Dermis microvascular lymphatic vessel endothelial cell (primary cell): Measurements from ENCODE around the gene MIEF1. TPM values are rescaled to one million over a fixed set of nuclear protein-coding genes. Genes with fewer than 3 reads are reported as not detected.
A peak's percentile ranks its signal among the peaks of the same experiment; 100 is the strongest.

Experiments used
- DNase-seq, 2 donors: peaks; one replicate each; pipeline versions ENCODE4 v3.0.0 to v3.0.0-alpha.2; 2010; ENCODE audit warnings: low read depth in 2 of 2
- total RNA-seq: library from RNA; depleted of rRNA; stranded (reverse); fragments of >200 nt; gene quantifications from 2 replicates; pipeline ENCODE4 v1.2.1, GENCODE V29; 2014

MIEF1 gene
- total RNA-seq, 1 donor from 2014 or later = 11.8 TPM

DNA sequence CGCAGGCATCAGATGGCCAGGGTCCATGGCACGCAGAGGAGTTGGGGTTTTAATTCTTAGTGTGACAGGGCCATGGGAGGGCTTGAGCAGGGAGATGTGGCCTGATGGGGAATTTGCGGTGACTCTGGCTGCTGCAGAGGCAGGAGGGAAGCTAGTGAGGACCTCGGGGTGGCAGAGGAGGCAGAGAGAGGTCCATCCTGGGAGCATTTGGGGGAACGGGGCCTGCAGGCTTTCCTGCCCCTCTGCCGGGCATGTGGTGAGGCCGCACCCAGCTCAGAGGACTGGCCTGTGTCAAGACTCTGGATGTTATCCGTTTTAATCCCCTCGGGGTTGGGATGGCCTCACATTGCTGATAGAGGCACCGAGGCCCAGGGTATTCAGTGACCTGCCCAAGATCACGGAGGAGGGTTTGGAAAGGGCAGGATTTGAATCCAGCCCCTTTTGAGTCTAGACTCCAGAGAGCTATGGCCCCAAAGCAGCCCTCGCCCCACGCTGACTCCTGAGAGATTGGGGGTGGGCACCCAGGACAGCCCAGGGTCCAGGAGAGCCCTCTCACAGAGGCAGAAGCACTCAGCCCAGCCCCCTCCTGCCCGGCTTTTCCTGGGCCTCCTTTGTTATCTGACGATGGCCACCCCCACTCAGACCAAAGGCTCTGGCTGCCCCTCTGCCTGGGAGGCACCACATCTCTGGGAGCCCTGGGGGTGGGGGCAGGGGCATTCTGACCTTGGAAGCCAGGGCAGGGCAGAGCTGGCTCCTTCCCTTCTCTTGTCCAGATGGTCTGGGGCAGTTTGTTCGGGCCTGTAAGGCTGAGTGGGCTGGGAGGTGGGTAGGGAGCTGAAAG lies 31.4 kb upstream of the MIEF1 start:
- no peak for DNase-seq

DNA sequence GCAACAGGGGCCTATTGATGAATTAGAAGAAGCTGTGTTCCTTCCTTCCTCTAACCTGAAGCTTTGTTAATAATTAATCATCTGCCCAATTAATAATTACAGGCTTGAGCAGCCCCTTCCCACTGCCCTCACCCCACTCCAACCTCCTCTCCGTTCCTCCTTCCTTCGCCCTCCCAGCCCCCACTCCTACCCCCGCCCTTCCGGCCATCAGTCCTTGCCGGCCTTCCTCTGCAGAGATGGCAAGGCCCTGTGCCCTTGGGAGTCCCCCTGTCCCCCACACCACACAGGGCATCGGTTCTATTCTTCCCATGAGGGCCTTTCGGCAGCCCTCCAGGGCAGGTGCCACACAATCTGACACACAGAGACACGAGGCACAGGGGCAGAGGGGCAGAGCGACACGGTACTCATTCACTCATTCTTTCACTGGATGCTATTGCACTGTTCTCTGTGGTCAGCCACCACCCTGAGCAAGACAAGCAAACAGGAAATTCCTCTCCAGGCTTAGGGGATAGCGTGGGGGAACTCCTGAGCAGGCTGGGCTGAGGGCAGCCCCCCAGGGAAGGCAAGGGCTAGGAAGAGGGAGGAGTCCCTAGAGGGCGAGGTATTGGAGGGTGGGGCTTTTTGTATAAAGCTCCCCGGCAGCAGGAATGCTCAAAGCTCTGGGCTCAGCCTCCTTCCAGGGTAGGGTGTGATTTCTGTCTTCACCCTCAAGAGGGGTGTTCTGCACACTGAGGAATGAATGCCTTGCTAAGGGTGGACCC lies 30.5 kb upstream of the MIEF1 start:
- peak in 1 of 2 donors; percentile 12 for DNase-seq

DNA sequence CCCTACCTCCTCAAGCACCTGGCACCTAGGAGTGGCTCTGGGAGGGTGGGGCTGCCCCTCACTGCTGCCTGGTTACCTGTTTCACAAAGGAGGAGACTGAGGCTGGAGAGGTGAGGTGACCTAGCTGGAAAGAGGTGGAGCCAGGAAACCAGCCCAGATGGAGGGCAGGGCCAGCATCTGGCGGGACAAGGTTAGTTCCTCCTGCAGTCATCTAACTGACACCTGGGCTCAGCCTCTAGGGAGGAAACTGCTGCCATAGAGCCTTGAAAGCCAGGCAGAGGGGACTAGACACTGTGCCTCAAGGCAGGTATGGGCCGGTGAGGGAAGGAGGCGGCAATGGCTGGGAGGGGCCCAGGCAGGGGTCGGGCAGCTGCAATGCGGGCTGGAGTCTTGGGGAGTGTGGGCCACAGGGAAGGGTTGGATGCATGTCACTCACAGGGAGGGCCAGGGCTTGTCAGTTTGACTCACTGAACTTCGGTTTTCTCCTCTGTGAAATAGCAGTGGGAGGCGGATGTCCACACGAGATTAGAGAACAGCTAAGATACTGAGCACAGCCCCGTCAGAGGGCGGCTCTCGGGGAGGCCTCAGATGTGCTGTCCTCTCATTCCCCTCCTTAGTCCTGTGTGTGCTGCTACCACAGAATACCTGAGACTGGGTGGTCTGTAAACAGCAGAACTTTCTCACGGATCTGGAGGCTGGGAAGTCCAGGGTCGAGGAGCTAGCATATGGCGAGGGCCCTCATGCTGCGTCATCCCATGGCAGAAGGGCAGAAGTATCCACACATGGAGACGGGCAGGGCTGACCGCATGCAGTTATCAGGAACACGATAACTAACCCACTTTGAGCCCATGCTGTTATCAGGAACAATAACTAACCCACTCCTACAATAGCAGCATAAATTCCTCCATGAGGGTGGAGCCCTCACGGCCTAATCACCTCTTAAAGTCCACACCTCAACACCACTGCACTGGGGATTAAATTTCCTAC lies 29.2 kb upstream of the MIEF1 start:
- DNase-seq = no peak

DNA sequence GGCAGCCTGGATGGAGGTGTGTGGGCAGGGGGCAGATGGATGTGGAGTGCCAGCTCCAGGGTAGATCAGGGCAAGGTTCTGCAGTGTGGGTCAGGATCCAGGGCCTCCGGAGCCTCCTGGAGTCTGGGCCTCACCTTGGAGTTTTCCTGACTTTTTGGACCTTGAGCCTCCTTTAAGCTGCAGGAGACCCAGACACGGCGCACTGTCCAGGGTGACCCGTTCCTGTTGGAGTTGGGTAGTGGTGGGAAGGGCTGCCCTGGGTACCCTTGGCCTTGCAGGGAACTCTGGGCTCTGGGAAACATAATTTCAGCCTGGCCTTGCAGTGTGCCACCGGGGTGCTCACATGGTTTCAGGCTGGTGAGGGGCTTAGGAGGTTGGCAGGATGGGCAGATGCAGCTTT lies 28.2 kb upstream of the MIEF1 start:
- no peak for DNase-seq

DNA sequence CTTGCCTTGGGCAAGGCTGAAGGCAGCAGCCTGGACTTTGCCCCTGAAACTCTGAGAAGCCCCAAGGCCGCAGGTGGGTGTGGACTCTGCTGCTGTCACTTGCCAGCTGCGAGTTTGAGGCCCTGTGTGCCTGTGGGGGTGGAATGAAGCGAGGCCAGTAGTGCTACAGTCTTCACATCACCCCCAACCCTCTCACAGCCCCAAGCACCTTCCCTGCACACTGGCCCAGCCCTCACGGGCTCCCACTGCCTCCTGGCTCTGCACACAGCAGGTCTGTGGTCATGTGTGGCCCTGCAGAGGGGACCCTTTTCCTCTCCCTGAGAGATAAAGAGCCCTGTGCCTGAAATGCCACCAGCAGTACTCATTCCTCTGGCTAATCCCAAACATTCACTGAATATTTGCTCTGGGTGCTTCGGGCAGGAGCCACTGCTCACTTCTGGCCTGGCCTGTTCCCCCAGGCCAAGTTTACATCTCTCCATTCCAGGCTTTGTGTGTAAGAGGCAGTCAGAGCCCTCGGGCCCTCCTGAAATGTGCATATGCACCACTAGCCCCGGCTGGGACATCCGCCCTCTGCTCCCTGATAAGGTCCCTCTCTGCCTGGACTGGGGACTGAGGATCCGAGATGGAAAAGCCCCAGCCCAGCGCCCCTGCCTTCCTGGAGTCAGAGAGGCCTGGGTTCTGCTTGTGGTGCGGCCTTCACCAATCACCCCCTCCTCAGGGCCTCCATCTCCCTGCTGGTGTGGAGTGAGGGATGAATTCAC lies 27.6 kb upstream of the MIEF1 start:
- DNase-seq = no peak

DNA sequence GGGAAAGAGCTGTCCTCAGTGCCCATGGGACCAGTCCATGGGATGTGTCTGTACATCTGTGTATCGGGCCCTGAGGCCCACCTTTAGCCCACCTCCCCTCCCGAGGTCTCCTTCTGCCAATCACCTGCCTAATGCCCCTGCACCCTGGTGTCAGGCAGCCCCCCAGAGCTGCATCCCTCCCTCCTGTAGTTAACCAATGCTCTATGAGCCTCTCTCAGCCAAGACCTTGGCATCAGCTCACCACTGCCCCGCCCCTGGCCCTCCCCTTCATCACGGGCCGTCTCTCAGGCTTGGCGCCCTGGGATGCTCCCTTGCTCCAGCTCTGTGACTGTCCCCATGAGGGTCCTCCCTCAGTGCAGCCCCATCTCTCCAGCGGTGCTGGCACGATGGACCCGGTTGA lies 26.8 kb upstream of the MIEF1 start:
- no peak for DNase-seq

DNA sequence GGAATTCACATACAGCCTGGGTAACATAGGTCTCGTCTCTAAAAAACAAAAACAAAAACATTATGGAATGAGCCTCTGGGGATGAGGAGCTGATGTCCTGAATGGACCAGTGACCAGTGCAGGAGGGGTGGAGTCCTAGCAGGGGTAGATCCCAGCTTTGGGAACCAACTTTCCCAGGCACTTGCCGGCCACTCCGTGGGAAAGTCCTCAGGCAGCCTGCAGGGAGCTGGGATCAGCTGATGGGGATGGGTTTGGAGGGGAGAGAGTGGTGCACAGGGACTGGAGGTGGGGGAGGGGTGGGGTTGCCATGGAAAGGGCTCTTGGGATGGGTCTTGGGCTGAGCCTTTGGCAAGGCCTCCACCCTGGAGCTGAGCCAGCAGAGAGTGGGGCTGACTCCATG lies 26.2 kb upstream of the MIEF1 start:
- no peak for DNase-seq

DNA sequence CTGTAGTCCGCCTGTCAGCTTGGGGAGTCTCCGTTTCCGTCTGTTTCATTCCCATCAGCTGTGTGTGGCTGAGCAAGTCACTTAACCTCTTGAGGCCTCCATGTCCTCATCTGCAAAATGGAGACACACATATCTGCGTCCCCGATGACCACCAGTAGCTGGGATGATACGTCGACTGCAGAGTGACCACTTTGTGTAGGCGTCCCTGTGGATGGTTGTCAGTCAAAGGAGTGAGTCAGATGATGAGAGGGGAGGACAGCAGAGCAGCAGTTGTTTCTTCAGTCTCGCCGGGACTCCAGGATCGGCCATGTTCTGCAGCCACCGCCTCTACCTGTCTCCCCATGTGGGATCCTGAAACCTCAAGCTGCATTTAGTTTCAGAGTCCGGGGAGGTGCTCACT lies 25.4 kb upstream of the MIEF1 start:
- no peak for DNase-seq

DNA sequence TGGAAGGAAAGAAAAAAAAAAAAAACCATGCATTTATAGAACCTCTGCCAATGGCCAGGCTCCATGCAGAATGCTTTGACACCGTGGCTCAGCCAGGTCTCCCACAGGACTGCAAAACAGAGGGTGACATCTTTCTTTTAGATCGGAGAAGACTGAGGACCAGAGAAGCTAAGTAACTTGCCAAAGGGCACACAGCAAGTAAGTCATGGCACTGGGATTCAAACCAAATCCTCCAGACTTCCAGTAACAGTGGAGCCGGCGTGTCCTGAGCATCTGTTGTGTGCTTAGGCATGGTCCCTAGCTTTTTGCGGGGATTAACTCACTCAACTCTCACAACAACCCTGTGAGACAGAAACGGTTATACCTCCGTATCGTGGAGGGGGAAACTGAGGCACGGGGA lies 24.5 kb upstream of the MIEF1 start:
- DNase-seq = no peak

DNA sequence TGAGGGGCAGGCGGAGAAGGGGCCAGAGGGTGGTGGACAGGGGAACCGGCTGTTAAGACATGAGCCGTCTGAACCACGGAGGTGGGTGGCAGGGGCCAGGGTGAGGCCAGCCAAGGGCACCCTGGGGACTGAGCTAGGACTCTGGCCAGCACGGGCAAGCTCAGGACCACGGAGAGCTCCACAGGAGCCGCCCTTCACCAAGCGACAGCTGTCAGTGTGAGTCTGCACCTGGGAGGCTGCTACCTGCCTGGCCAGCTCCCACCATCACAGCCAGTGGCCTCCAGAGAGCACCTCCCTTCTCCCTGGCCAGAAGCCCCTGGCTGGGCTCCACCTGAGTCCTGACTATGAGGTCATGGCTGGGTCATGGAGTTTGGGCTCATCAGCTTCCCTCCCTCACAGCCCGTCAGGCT lies 23.6 kb upstream of the MIEF1 start:
- peak; percentile 11 to 37 for DNase-seq

DNA sequence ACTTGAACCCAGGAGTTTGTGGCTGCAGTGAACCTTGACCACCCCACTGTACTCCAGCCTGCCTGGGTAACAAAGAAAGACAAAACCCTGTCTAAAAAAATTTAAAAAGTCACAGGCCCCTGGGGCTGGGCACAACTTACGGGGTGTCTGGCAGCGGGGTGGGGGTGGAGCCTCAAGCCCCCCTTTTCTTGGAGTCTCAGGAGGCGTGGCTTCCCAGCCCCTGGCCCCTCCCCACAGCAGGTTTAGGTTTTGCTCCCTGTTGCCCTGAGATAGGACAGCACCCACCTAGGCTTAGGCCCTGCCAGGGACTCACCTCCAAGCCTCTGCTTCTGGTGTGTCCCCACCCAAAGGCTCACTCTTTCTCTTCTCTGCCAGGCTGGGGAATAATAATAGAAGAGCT lies 22.8 kb upstream of the MIEF1 start:
- no peak for DNase-seq

DNA sequence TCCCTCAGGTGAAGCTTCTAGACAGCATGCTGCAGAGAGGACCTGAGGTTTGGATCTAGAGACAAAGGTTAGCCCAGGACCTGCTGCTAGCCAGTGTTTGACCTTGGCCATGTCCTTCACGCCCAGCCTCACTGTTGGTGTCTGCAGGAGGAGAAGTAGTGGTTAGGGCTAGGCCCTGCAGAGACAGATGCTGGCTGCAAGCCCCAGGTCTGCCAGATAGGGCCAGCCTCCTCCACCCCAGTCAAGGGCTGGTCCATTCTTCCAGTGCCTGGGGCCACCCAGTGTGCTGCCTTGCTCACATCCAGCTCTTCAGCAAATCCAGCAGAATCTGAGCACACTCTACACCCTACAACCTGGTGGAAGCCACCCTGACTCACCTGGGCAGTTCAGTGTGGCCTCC lies 21.5 kb upstream of the MIEF1 start:
- no peak for DNase-seq

DNA sequence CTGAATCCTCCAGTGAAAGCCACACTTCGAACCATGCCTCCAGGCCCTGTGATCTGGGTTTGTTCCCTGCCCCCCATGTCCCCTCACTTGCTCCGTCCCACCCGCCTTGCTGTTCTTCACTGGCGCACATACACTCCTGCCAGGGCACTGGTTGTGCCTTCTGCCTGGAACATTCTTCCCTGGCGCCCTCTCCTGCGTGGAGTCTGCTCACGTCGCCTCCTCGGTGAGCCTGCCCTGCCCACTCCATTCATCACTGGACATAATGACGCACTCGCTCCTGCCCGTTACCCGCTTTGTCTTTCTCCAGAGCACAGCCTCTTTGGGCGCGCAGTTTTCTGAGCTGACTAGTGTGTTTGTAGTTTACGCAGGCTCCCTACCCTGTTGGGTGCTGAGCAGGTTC lies 21.0 kb upstream of the MIEF1 start:
- DNase-seq = no peak

DNA sequence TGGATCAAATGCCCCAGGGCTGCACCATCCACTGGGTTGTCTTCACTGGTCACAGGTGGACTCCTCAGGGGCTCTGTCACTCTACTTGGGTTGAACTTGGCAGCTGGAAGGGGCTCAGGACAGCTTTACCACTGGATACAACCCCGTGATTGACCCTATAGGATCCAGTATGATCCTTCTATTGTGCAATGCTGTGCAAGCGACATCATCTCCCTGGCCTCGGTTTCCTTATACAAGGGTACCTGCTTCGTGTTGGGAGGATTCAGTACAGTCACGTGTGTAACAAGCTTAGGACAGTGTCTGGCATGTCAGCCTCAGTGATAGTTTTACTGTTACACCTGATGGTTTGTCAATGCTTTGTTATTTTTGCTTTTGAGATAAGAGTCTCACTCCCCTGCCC lies 20.5 kb upstream of the MIEF1 start:
- no peak for DNase-seq

DNA sequence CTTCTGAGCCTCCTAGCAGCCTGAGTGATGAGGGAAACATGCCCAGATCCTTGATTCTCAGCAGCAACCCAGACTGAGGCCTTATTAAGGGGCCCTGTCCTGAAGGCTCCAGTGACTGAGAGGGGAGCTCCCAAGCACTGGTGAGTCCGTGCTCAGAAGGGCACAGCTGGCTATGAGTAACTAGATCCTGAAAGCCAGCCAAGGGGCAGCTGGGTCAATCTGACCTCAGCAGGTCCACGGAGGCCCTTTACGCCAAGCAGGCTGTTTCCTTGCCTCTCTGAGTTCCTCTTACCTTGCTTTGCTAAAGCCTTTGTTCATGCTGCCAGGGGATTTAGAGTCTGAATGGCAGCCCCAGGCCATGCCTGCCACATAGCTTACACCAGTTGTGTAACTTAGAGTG lies 19.3 kb upstream of the MIEF1 start:
- no peak for DNase-seq

DNA sequence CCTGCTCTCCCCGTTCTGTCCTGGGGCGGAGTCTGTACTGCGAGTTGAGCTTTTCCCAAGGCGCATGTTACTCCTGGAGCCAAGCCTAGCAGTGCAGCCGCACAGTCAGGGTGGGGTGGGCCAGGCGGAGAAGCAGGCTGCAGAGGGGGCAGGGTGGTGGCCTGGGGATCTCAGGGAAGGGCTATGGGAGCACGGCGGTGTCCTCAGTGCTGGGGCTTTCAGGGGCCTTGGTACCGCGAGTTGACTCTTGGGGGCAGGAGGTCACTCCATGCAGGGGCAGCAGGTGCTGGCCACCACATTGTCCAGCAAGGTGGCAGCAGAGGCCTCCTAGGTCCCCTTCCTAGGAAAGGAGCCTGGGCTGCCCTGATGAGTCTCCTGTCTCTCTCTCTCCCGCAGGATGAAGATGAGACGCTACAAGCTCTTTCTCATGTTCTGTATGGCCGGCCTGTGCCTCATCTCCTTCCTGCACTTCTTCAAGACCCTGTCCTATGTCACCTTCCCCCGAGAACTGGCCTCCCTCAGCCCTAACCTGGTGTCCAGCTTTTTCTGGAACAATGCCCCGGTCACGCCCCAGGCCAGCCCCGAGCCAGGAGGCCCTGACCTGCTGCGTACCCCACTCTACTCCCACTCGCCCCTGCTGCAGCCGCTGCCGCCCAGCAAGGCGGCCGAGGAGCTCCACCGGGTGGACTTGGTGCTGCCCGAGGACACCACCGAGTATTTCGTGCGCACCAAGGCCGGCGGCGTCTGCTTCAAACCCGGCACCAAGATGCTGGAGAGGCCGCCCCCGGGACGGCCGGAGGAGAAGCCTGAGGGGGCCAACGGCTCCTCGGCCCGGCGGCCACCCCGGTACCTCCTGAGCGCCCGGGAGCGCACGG lies 14.9 kb upstream of the MIEF1 start:
- DNase-seq = no peak

DNA sequence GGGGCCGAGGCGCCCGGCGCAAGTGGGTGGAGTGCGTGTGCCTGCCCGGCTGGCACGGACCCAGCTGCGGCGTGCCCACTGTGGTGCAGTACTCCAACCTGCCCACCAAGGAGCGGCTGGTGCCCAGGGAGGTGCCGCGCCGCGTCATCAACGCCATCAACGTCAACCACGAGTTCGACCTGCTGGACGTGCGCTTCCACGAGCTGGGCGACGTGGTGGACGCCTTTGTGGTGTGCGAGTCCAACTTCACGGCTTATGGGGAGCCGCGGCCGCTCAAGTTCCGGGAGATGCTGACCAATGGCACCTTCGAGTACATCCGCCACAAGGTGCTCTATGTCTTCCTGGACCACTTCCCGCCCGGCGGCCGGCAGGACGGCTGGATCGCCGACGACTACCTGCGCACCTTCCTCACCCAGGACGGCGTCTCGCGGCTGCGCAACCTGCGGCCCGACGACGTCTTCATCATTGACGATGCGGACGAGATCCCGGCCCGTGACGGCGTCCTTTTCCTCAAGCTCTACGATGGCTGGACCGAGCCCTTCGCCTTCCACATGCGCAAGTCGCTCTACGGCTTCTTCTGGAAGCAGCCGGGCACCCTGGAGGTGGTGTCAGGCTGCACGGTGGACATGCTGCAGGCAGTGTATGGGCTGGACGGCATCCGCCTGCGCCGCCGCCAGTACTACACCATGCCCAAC lies 14.1 kb upstream of the MIEF1 start:
- no peak for DNase-seq

DNA sequence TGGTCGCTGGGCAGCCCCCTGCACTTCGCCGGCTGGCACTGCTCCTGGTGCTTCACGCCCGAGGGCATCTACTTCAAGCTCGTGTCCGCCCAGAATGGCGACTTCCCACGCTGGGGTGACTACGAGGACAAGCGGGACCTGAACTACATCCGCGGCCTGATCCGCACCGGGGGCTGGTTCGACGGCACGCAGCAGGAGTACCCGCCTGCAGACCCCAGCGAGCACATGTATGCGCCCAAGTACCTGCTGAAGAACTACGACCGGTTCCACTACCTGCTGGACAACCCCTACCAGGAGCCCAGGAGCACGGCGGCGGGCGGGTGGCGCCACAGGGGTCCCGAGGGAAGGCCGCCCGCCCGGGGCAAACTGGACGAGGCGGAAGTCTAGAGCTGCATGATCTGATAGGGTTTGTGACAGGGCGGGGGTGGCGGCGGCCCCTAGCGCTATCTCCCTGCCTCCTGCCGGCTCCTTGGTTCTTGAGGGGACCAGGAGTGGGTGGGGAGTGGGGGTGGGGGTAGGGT lies 13.5 kb upstream of the MIEF1 start:
- DNase-seq = no peak
